Choroid plexus epithelial cell (primary cell): ENCODE measurements around the gene NDFIP2.

ENCODE experiments used
- DNase-seq: peaks from one replicate; pipeline ENCODE4 v3.0.0-alpha.2; 2010; ENCODE audit warnings: low read depth
- H3K4me3 ChIP-seq: 2 replicates; pipeline ENCODE4 v1.5.1; 2011; ENCODE audit warnings: low read depth, mild to moderate bottlenecking, control low read depth, low read length, moderate library complexity
- TF ChIP-seq, protein P1 (sequence below): conservative IDR thresholded peaks from 2 replicates; pipeline ENCODE4 v1.5.1; 2011; ENCODE audit warnings: low read depth, mild to moderate bottlenecking, control low read depth, inconsistent platforms, low read length, moderate library complexity

The NDFIP2 gene

DNA sequence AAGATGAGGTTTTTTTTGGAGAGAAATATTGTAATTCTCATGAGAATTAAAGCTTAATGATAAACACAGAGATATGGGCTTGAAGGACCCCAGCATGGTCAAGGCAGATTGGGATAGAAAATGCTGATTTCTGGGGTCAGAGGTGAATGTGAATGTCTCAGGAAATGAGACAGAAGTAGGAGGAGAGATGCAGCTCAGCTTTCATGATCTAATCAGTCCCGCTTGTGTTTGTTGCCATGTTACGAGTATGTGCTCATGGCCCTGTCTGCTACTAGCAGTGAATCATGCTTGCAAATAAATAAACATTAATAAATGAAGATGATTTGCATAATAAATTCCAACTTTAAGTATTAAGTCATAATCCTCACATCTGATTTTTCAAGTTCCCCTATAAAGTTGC is 23.0 kb upstream of the NDFIP2 start:
- no peak overlapping the region for H3K4me3 ChIP-seq
- TF ChIP-seq, protein P1, sequence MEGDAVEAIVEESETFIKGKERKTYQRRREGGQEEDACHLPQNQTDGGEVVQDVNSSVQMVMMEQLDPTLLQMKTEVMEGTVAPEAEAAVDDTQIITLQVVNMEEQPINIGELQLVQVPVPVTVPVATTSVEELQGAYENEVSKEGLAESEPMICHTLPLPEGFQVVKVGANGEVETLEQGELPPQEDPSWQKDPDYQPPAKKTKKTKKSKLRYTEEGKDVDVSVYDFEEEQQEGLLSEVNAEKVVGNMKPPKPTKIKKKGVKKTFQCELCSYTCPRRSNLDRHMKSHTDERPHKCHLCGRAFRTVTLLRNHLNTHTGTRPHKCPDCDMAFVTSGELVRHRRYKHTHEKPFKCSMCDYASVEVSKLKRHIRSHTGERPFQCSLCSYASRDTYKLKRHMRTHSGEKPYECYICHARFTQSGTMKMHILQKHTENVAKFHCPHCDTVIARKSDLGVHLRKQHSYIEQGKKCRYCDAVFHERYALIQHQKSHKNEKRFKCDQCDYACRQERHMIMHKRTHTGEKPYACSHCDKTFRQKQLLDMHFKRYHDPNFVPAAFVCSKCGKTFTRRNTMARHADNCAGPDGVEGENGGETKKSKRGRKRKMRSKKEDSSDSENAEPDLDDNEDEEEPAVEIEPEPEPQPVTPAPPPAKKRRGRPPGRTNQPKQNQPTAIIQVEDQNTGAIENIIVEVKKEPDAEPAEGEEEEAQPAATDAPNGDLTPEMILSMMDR, result no peak
- peak; percentile 93 for DNase-seq

DNA sequence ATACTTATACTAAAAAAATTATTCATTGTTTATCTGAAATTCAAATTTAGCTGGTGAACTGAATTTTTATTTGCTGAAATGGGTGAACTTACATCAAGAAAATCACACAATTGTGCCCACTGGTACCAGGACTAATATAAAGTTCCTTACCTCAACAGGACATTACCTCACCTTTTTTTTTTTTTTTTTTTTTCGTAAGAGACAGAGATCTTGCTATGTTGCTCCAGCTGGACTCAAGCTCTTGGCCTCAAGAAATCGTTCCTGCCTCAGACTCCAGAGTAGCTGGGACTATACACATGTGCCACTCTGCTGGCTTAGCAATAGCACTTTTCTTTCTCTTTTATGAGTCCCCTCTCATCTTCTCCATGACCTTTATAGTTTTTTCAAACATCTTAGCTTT is 22.5 kb upstream of the NDFIP2 start:
- TF ChIP-seq, protein P1, result no peak
- H3K4me3 ChIP-seq, result no peak overlapping the region

DNA sequence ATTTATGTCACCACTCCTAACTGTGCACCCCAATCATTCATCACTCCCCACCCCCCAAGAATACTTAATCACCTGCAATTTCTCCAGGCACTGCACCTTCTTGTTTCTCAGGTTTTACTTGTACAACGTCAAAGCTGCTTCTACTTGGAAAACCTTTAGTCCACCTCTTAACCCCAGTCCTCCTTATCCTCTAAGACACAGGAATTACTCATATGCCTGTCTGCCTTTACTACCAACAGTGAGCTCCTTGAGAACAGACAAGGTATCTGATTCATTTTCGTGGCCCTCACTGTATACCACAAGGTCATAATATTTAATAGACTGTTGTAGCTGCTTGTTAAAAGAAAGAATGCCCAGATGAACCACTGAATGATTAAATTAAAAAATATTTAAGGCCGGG is 21.0 kb upstream of the NDFIP2 start:
- H3K4me3 ChIP-seq, result no peak overlapping the region
- no peak for DNase-seq
- TF ChIP-seq, protein P1, result no peak

More for the DNA sequence above, 22.5 kb upstream of the NDFIP2 start:
- DNase-seq, result no peak

DNA sequence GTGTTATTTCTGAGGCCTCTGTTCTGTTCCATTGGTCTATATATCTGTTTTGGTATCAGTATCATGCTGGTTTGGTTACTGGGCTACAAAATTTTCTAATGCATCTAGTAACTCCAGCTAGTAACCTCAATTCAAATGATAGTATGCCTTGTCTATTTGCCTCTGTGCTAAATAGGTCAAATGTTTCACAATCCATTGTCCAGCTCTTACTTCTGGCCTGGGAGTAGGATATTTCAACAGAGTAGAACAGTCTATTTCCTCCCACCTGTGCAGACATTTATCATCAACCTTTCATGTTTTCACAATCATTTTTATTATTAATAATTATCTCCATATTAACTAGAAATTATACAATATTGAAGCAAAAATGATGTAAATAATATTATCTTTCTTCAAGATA is 18.1 kb upstream of the NDFIP2 start:
- DNase-seq, result no peak
- TF ChIP-seq, protein P1, result no peak
- H3K4me3 ChIP-seq, result no peak overlapping the region

DNA sequence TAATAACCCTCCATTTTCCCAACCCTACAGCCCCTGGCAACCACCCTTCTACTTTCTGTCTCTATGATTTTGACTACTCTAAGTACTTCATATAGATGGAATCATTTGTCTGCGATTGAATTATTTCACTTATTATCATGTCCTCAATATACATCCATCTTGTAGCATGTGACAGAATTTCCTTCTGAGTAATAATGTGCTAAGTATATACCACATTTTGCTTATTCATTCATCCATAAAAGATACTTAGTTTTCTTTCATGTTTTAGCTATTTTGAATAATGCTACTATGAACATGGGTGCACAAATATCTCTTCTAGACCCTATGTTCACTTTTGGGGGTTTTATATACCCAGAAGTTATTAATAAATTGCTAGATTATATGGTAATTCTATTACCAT is 17.4 kb upstream of the NDFIP2 start:
- DNase-seq, result no peak
- TF ChIP-seq, protein P1, result no peak
- no peak overlapping the region for H3K4me3 ChIP-seq

DNA sequence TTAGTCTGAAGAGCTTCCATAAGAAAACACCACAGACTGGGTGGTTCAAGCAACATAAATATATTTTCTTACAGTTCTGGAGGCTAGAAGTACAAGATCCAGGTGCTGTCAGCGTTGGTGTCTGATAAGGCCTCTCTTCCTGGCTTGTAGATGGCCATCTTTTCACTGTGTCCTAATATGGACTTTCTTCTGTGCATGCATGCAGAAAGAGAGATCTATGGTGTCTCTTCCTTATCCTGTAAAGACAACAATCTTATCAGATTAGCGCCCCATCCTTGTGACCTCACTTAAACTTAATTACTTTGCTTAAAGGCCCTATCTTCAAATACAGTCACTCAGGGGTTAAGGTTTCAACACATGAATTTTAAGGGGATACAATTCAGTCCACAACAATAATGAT is 14.1 kb upstream of the NDFIP2 start:
- H3K4me3 ChIP-seq, result no peak overlapping the region
- TF ChIP-seq, protein P1, result no peak
- no peak for DNase-seq

DNA sequence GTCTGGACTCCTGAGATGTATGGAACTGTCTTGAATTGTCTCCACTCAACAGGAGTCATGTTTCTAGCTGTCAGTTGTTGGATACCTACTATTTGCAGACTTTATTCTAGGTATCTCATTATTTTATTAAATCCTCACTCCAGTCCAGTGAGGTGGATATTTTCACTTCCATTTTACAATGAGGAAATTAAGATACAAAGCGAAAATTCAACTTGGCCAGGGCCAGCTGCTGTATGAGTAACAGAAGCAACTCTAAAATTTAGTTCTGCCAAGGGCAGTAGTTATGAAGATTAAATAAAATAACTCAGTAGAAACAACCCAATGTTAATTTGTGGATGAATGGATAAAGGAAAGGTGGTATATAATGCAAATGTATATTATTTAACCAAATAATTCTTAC is 12.6 kb upstream of the NDFIP2 start:
- H3K4me3 ChIP-seq, result no peak overlapping the region
- no peak for DNase-seq
- TF ChIP-seq, protein P1, result no peak
